Breast epithelium (tissue), 3 donors: ENCODE measurements around the gene SPTA1.

ENCODE experiments used
- CTCF ChIP-seq, 3 donors: fragments of 450-650 bp; IDR thresholded peaks; one replicate each; pipeline ENCODE4 v1.5.1; 2016 to 2017; ENCODE audit warnings: antibody characterized with exemption in 3 of 3, mild to moderate bottlenecking in 3 of 3, moderate library complexity in 3 of 3
- POLR2A ChIP-seq: fragments of 450-650 bp; IDR thresholded peaks from one replicate; pipeline ENCODE4 v1.6.1; 2016; ENCODE audit warnings: antibody characterized with exemption, mild to moderate bottlenecking, moderate library complexity
- POLR2AphosphoS5 ChIP-seq, 3 donors: sonication (generic); formaldehyde crosslinking; IDR thresholded peaks; one replicate each; pipeline ENCODE4 v1.6.1; 2017; ENCODE audit warnings: antibody characterized with exemption in 3 of 3

GRCh38 chr1:158586942-158587341 is 99.6 kb downstream of the SPTA1 start:
- TF ChIP-seq POLR2A: no peak
- no peak for TF ChIP-seq CTCF (IDR thresholded peaks at IDR 0.05)
- no peak for TF ChIP-seq POLR2AphosphoS5 (IDR thresholded peaks at IDR 0.05)
